ENCODE data around the gene ADGRD1.

ADGRD1 gene

GRCh38 chr12:131008913-131009270, 55.2 kb downstream of the ADGRD1 start:
- no peak for DNase-seq

DNA sequence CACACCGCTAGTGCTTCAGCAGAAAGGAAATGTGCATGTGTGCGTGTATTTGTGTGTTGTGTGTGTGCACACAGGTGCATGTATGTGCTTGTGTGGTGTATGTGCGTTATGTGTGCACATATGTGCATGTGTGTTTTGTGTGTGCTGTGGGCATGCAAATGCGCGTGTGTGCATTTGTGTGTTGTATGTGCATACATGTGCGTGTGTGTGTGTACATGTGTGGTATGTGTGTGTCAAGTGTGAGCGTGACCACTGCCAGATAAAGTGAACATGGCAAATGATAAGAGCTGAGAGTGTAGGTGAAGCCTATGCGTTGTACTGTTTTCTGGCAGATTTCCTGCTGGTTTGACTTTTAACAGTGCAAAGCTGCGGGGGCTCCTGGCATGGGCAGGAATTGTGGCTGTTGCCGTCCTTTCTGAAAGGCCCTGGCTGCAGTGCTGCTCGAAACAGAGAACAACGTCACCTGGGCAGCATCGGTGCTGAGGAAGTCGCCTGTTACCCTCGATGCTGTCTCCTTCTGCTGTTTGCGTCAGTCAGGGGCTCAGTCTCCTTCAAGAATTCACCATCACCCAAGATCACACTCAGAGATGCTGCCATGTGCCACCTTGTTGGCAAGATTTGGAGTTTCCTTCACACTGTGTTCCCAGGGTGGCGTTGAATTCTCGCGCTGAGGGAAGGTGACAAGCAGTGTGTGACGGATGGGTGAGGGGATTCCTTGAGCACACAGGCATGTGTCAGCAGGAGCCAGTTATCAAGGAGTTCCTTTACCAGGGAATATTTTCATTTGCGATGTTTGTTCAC, 56.1 kb downstream of the ADGRD1 start:
- no peak for DNase-seq

GRCh38 chr12:131010396-131011131, 56.9 kb downstream of the ADGRD1 start:
- DNase-seq, result no peak

DNA sequence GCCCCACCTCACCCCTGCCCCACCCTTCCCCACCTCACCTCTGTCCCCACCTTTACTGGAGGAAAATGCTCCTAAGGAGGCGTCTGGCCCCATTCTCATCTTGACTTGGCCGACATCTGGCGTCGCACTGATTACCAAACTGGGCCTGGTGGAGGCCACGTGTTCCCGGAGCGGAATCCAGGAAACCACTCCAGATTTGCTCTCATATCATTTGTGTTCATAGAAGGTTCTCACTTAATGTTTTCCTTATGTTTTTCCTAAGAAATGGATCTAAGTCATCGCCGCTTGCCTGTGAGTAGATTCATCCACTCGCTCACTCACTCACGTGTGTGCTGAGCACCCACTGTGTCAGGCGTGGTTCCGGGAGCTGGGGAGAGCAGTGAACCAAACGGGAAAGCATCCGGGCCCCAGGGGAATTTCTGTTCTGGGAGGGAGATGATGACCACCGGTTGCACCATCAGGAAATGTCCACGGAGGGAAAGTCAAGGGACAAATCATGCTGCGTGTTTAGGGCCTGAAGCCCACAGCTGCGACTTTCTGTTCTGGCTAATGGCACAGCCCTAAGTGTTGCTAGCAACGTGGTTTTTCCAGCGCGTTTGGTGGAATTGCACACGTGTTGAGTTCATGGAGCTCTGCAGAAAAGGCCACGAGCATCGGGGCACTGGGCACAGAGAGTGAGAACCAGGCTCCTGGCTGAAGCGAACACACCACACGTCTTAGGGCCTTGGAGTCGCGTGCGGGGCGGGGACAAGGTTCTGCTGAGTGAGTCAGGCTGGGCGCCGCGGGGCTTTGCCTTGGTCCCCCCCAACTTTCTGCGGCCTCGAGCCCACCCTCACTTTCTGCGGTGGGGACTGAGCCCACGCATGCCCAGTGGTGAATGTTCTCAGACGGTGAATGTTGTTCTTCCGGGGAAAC, 57.7 kb downstream of the ADGRD1 start:
- no peak for DNase-seq

GRCh38 chr12:131012279-131013069, 58.8 kb downstream of the ADGRD1 start:
- no peak for DNase-seq

DNA sequence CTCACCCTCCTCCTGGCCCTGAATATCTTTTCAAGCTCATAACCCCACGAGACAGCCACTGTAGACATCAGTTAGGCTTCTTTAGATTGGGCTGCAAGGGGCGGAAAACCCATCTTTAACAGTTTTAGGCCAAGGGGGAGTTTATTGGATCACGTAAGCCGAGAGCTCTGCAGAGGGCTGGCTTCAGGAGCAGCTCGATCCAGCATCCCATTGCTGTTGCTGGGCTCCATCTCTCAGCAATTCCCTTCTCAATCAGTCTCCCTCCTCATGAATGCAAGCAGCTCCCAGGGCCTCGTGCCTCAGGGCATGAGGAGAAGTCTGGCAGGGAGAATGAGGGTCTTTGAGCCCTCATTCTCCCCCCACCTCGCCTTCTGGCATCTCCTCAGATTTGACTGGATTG, 59.4 kb downstream of the ADGRD1 start:
- no peak for DNase-seq

DNA sequence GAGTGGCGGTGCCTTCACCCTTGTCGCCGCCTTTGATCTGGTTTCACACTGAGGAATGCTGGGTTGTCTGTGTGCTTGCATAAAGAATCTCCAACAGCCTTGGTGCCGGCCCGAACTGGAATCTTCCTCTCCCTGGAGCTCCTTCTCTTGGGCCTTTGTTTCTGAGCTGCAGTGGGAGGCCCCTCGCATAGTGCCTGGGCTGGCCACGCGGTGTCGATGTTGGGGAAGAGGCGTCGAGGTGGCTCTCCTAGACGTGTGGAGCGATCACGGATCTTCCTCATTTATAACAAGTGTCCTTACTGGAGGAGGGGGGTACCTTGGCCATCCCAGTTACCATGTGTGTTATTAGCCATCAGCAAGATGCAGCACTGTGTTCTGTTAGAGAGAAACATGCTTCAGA, 60.6 kb downstream of the ADGRD1 start:
- no peak for DNase-seq

- DNase-seq, result no peak
Measured at GRCh38 chr12:131015581-131016337, 62.1 kb downstream of the ADGRD1 start.

GRCh38 chr12:131017477-131017991, 63.8 kb downstream of the ADGRD1 start:
- no peak for DNase-seq

GRCh38 chr12:131018019-131018620, 64.4 kb downstream of the ADGRD1 start:
- DNase-seq, result no peak

DNA sequence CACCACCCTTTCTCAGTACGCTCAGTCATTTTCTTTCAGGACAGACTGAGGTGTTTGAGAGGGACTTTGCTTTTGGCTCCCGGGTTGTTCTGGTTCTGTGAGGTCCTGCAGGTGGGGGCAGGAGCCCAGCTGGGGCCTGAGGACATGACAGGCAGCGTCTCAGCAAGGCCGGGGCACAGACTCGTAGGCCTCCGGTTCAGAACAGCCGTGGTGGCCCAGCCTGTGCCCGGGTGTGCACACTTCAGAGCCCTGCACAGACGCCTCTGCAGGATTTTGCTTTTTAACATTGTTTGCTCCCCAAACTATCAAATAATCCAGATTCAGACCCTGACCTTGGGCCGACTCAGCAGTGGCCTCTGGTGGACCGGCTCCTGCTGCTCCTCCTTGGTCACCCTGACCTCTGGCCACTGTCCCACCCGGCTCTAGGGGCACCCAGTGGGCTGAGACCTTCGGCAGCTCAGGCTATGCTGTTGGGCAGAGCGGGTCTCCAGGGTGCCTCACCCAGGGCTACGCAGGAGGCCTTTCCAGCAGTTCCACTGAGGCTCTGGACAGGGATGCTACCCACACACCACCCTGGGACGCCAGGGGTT, 65.2 kb downstream of the ADGRD1 start:
- no peak for DNase-seq

DNA sequence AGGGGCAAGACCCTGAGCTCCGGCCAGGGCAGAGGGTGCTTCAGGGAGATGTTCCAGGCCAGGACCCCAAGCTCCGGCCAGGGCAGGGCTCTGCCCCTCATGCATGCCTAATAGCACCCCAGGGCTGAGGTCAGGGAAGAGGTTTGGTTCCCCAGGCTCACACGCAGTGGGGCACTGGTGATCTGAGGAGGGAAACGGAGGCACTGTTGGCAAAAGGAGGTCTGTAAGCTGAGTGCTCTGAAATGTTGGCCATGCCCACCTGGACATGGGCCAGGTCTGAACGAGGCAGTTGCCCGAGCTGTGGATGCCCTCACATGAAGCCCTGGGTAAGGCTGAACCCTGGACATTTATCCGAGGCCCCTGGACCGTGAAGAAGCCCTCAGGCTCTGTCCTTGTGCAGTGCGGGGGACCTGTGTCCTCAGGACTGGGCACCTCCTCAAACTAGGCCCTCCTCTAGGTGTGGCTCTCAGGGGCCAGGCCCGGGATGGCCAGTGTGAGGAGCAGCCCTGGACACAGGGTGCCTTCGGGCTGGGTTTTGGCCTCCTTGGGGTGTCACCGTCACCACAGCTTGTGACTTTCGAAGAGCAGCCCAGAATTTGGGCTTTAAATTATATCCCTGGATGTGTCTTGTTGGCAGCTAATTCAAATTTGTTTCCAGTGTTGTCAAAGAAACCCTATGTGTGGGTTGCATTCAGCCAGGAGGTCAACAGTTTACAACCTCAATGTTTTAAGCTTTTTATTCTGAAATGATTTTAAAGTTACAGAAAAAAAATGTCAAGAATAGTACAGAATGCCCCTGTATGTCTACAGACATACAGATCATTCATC, 66.8 kb downstream of the ADGRD1 start:
- DNase-seq, result no peak

- DNase-seq, result no peak
Measured at GRCh38 chr12:131021154-131021541, 67.4 kb downstream of the ADGRD1 start.

GRCh38 chr12:131024026-131024425, 70.3 kb downstream of the ADGRD1 start:
- DNase-seq, result no peak

DNA sequence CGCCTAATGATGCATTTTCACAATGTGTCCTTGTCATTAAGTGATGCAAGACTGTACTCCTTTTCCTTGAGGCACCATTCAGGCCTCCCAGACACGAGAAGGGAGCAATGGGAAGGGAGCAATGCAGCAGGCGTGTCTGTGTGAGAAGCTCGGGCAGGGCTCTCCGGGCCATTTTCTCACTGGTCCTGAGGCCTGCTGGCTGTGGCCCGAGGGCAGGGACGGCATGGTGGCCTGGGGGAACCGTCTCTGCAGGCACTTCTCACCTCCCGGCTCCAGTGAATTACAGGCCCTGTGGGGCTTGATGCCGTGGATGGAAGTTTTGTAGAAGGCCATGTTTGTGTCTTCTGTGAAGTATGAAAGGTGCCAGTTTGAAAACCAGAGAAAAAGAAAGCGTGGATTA, 71.0 kb downstream of the ADGRD1 start:
- no peak for DNase-seq

- no peak for DNase-seq
Measured at GRCh38 chr12:131025234-131025633, 71.5 kb downstream of the ADGRD1 start.

DNA sequence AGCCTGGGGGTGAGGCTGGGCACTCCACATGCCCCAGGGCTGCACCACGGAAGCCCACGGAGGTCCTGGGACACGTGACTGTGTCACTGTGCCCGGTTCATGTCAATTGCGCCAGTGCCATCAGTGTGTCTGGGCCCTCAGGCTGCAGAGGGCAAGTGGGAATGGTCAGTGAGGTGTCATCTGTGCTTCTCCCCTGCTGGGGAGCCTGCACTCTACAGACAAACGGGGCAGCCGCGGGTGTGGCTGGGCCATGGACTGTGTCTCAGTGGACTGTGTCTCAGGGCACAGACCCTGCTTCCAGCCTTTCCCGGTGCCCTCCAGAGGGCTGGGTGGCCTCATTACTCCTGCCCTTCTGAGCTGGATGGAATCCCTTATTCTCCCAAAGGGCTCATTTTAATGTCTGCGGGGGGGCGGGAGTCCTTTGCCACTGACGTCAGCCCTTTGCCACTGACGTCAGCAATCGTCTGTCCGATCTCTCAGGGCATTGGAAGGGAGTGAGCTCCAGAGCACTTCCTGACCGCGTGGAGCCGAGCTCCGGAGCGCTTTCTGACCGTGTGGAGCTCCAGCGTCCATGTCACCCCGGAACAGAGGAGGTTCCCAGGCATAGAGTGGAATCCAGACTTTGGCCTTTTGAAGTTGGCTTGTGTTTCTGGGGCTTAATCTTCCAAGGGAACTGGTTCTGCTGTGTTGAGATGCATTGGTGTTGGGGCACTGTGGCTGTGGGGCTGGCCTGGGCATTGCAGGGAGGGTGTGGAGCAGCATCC, 72.4 kb downstream of the ADGRD1 start:
- DNase-seq, result no peak

- no peak for DNase-seq
Measured at GRCh38 chr12:131026754-131027153, 73.0 kb downstream of the ADGRD1 start.

- no peak for DNase-seq
Measured at GRCh38 chr12:131027264-131027663, 73.6 kb downstream of the ADGRD1 start.
